Keratinocyte (primary cell): Measurements from ENCODE around the gene NUDT6. TPM values are rescaled to one million over a fixed set of nuclear protein-coding genes. Genes with fewer than 3 reads are reported as not detected.

Experiments
- DNase-seq: peaks from one replicate; pipeline ENCODE4 v3.0.0-alpha.2; 2011; ENCODE audit warnings: low read depth, missing footprints, low spot score
- FAIRE-seq: peaks from 2 replicates; lab custom pipeline; 2011; peaks lifted over from hg19 to GRCh38; lab: Jason Lieb, UNC
- H2AFZ ChIP-seq: 2 replicates; pipeline ENCODE4 v1.6.0; 2012; ENCODE audit warnings: low read length, control low read depth, inconsistent platforms; ENCODE audit not compliant: control insufficient read depth
- H3K27ac ChIP-seq: 2 replicates; pipeline ENCODE4 v1.5.1; 2011; ENCODE audit warnings: low read length; ENCODE audit not compliant: control insufficient read depth, insufficient read depth
- H3K27me3 ChIP-seq: 3 replicates; pipeline ENCODE4 v1.6.0; 2011; ENCODE audit warnings: low read length; ENCODE audit not compliant: control insufficient read depth, insufficient read depth; ENCODE audit errors: extremely low read depth
- H3K36me3 ChIP-seq, 2 experiments: 2 replicates in 1 of 2; 3 replicates in 1 of 2; pipeline ENCODE4 v1.5.1; 2011; ENCODE audit warnings: low read length in 2 of 2, mild to moderate bottlenecking in 1 of 2; ENCODE audit not compliant: control insufficient read depth in 2 of 2, insufficient read depth in 2 of 2; ENCODE audit errors: extremely low read depth in 1 of 2
- H3K4me1 ChIP-seq: 3 replicates; pipeline ENCODE4 v1.5.1; 2011; ENCODE audit warnings: low read length; ENCODE audit not compliant: control insufficient read depth, insufficient read depth; ENCODE audit errors: extremely low read depth
- H3K4me2 ChIP-seq: 3 replicates; pipeline ENCODE4 v1.6.0; 2011; ENCODE audit warnings: low read depth, low read length; ENCODE audit not compliant: control insufficient read depth, insufficient read depth; ENCODE audit errors: extremely low read depth
- H3K4me3 ChIP-seq, 3 experiments: fragments of 200-600 bp in 1 of 3; sonication (generic) in 1 of 3; 2 replicates in 2 of 3; 3 replicates in 1 of 3; pipeline ENCODE4 v1.5.1; 2011 to 2016; ENCODE audit warnings: low read length in 3 of 3, mild to moderate bottlenecking in 3 of 3, control low read depth in 2 of 3, inconsistent platforms in 1 of 3, low read depth in 1 of 3, mixed read lengths in 1 of 3, mixed run types in 1 of 3, moderate library complexity in 1 of 3; ENCODE audit not compliant: control insufficient read depth in 2 of 3, insufficient read depth in 2 of 3; ENCODE audit errors: extremely low read depth in 1 of 3
- H3K79me2 ChIP-seq: 2 replicates; pipeline ENCODE4 v1.6.0; 2012; ENCODE audit warnings: low read length; ENCODE audit not compliant: control insufficient read depth, insufficient read depth
- H3K9ac ChIP-seq: 3 replicates; pipeline ENCODE4 v1.6.0; 2011; ENCODE audit warnings: low read length; ENCODE audit not compliant: control insufficient read depth, insufficient read depth; ENCODE audit errors: extremely low read depth
- H3K9me1 ChIP-seq: 3 replicates; pipeline ENCODE4 v1.6.0; 2011; ENCODE audit warnings: low read length; ENCODE audit not compliant: control insufficient read depth, insufficient read depth; ENCODE audit errors: extremely low read depth
- H3K9me3 ChIP-seq: 2 replicates; pipeline ENCODE4 v1.5.1; 2012; ENCODE audit warnings: low read depth, low read length; ENCODE audit not compliant: control insufficient read depth
- H4K20me1 ChIP-seq: 3 replicates; pipeline ENCODE4 v1.6.0; 2011; ENCODE audit warnings: low read length; ENCODE audit not compliant: control insufficient read depth, insufficient read depth; ENCODE audit errors: extremely low read depth
- EZH2 ChIP-seq: IDR thresholded peaks from one replicate; pipeline ENCODE4 v1.6.1; 2012; ENCODE audit warnings: inconsistent platforms, mild to moderate bottlenecking, low read length, moderate library complexity
- dilution Hi-C: fragments of 300-500 bp; cut with MboI; formaldehyde crosslinking; loops from one replicate; pipeline ENCODE4 v1.7.0; 2020; ENCODE audit warnings: low sequenced_read_pairs; ENCODE audit not compliant: extremely low pct_ligation_motif_present
- polyA plus RNA-seq, 5 experiments: library from polyadenylated mRNA; depleted of rRNA in 3 of 5; stranded (reverse) in 3 of 5; stranded (forward) in 1 of 5; unstranded in 1 of 5; fragments of >200 nt; gene quantifications; 1 replicate in 1 of 5; 2 replicates in 3 of 5; 3 replicates in 1 of 5; pipeline versions ENCODE4 v1.2.1 to v1.2.3, GENCODE V29; 2011 to 2012; ENCODE audit warnings: missing spikeins in 2 of 5, low read depth in 1 of 5, low replicate concordance in 1 of 5
- TF ChIP-seq, protein P1 (sequence below), 3 experiments: IDR thresholded peaks in 1 of 3; conservative IDR thresholded peaks in 1 of 3; optimal IDR thresholded peaks in 1 of 3; 2 replicates in 2 of 3; 3 replicates in 1 of 3; pipeline versions ENCODE3 to v1.5.1; 2011; ENCODE audit warnings: low read length in 3 of 3, mild to moderate bottlenecking in 3 of 3, moderate library complexity in 2 of 3, control low read depth in 1 of 3, inconsistent platforms in 1 of 3; ENCODE audit not compliant: insufficient read depth in 2 of 3; ENCODE audit errors: extremely low read depth in 1 of 3

The NUDT6 gene
- polyA plus RNA-seq, 1 donor (not counting 4 experiments of a cell fraction or from before 2014, with no cell fraction given): 6.9 TPM

DNA sequence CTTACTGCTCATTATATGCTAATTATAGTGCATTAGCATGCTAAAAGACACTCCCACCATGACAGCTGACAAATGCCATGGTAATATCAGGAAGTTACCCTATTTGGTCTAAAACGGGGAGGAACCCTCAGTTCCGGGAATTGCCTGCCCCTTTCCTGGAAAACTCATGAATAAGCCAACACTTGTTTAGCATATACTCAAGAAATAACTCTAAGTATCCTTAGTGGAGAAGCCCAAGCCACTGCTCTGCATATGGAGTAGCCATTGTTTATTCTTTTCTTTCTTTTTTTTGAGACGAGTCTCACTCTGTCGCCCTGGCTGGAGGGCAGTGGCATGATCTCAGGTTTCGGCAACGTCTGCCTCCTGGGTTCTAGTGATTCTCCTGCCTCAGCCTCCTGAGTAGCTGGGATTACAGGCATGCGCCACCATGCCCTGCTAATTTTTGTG is 15.5 kb downstream of the NUDT6 start:
- Histone ChIP-seq H3K4me1 (no peaks in the 10 kb centered on the region), H3K27me3 (no peaks in the 10 kb centered on the region), H4K20me1 (no peaks in the 10 kb centered on the region), H3K9me1 (no peaks in the 10 kb centered on the region), H3K4me2 (no peak overlapping the region), H2AFZ (no peak overlapping the region), H3K79me2 (no peaks in the 10 kb centered on the region), H3K9ac (no peak overlapping the region), H3K9me3 (no peaks in the 10 kb centered on the region), H3K27ac (no peak overlapping the region), H3K4me3 (no peak overlapping the region), H3K36me3 (no peaks in the 10 kb centered on the region)
- no peak for DNase-seq
- dilution Hi-C loops: loop anchor here (25.0 kb wide), 1 partner anchor 145 kb away; no protein-coding TSS in a partner anchor
- TF ChIP-seq EZH2: no peak
- TF ChIP-seq, protein P1, sequence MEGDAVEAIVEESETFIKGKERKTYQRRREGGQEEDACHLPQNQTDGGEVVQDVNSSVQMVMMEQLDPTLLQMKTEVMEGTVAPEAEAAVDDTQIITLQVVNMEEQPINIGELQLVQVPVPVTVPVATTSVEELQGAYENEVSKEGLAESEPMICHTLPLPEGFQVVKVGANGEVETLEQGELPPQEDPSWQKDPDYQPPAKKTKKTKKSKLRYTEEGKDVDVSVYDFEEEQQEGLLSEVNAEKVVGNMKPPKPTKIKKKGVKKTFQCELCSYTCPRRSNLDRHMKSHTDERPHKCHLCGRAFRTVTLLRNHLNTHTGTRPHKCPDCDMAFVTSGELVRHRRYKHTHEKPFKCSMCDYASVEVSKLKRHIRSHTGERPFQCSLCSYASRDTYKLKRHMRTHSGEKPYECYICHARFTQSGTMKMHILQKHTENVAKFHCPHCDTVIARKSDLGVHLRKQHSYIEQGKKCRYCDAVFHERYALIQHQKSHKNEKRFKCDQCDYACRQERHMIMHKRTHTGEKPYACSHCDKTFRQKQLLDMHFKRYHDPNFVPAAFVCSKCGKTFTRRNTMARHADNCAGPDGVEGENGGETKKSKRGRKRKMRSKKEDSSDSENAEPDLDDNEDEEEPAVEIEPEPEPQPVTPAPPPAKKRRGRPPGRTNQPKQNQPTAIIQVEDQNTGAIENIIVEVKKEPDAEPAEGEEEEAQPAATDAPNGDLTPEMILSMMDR (optimal IDR thresholded peaks at IDR 0.05 in 1 of 3, IDR thresholded peaks at IDR 0.05 in 1 of 3, conservative IDR thresholded peaks at IDR 0.05 in 1 of 3; ENCODE audit: extremely low read depth in 1 of 3, insufficient read depth in 2 of 3, low read length in 3 of 3): no peak
- FAIRE-seq: no peak

DNA sequence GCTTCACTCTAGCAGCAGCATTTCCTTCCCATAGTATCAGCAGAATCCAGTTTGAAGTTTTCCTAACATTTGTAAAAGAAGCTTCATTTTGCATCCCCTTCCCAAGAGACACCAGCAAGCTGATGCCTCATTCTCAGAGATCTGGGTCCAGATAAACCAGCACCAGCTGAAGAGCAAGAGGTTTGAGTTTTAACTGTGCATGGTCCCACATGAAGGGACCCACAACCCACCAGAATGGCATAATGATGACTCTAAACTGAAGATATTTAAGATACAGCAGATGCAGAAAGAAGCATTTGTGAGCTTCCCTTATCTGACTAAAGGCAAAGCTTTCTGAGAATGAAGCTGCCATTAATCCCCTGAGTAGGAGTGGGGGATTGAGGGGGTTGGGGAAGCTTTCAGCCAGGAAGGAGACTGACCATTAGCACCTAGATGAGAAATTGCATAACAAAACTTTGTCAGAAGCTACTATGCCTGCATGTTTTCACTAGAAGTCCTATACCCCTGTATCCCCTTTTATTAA is 18.6 kb downstream of the NUDT6 start:
- no peak overlapping the region for H3K27ac ChIP-seq
- no peak overlapping the region for H3K4me2 ChIP-seq
- dilution Hi-C loops: loop anchor here (25.0 kb wide), 1 partner anchor 142 kb away; no protein-coding TSS in a partner anchor
- no peaks in the 10 kb centered on the region for H4K20me1 ChIP-seq
- no peaks in the 10 kb centered on the region for H3K36me3 ChIP-seq
- H3K4me3 ChIP-seq: no peak overlapping the region
- H3K9ac ChIP-seq: no peak overlapping the region
- no peaks in the 10 kb centered on the region for H3K27me3 ChIP-seq
- FAIRE-seq (no peak), DNase-seq (no peak)
- peaks cover under 1% of the 10 kb centered on the region for H3K4me1 ChIP-seq
- H2AFZ ChIP-seq: no peak overlapping the region
- no peaks in the 10 kb centered on the region for H3K9me3 ChIP-seq
- H3K79me2 ChIP-seq: no peaks in the 10 kb centered on the region
- H3K9me1 ChIP-seq: no peaks in the 10 kb centered on the region
- TF ChIP-seq, protein P1 (optimal IDR thresholded peaks at IDR 0.05 in 1 of 3, IDR thresholded peaks at IDR 0.05 in 1 of 3, conservative IDR thresholded peaks at IDR 0.05 in 1 of 3; ENCODE audit: extremely low read depth in 1 of 3, insufficient read depth in 2 of 3, low read length in 3 of 3): no peak
- TF ChIP-seq EZH2: no peak
